Astrocyte (in vitro differentiated cells and primary cell): ENCODE measurements around the gene NR2C2. TPM values are rescaled to one million over a fixed set of nuclear protein-coding genes. Genes with fewer than 3 reads are reported as not detected.

Experiments used
- DNase-seq: peaks from one replicate; pipeline ENCODE4 v3.0.0-alpha.2; 2010; ENCODE audit warnings: low read depth
- FAIRE-seq: peaks from 2 replicates; lab custom pipeline; 2011; peaks lifted over from hg19 to GRCh38; lab: Jason Lieb, UNC
- H2AFZ ChIP-seq: 2 replicates; pipeline ENCODE4 v1.6.0; 2012; ENCODE audit warnings: low read depth, low read length, inconsistent platforms
- H3K27ac ChIP-seq: 2 replicates; pipeline ENCODE4 v1.5.1; 2011; ENCODE audit warnings: low read depth, low read length, inconsistent platforms
- H3K27me3 ChIP-seq: 2 replicates; pipeline ENCODE4 v1.6.0; 2011; ENCODE audit warnings: low read length, inconsistent platforms; ENCODE audit not compliant: insufficient read depth
- H3K36me3 ChIP-seq: 2 replicates; pipeline ENCODE4 v1.5.1; 2011; ENCODE audit warnings: low read length, inconsistent platforms; ENCODE audit not compliant: insufficient read depth
- H3K4me1 ChIP-seq: 2 replicates; pipeline ENCODE4 v1.5.1; 2011; ENCODE audit warnings: low read length, inconsistent platforms; ENCODE audit not compliant: insufficient read depth
- H3K4me2 ChIP-seq: 2 replicates; pipeline ENCODE4 v1.6.0; 2012; ENCODE audit warnings: low read length, inconsistent platforms
- H3K4me3 ChIP-seq: 2 replicates; pipeline ENCODE4 v1.5.1; 2011; ENCODE audit warnings: low read depth, mild to moderate bottlenecking, low read length, inconsistent platforms; ENCODE audit not compliant: insufficient read depth
- H3K79me2 ChIP-seq: 2 replicates; pipeline ENCODE4 v1.6.0; 2012; ENCODE audit warnings: mild to moderate bottlenecking, low read length, inconsistent platforms; ENCODE audit not compliant: insufficient read depth
- H3K9ac ChIP-seq: 2 replicates; pipeline ENCODE4 v1.6.0; 2012; ENCODE audit warnings: mild to moderate bottlenecking, low read length, inconsistent platforms
- H3K9me3 ChIP-seq: 2 replicates; pipeline ENCODE4 v1.5.1; 2012; ENCODE audit warnings: low read depth, mild to moderate bottlenecking, low read length, inconsistent platforms; ENCODE audit not compliant: insufficient read depth
- H4K20me1 ChIP-seq: 2 replicates; pipeline ENCODE4 v1.6.0; 2012; ENCODE audit warnings: low read length, inconsistent platforms; ENCODE audit not compliant: insufficient read depth
- H3K27ac Mint-ChIP-seq: one replicate; pipeline ENCODE4 v1.8.0; 2021; ENCODE audit warnings: mild to moderate bottlenecking, mixed read lengths; ENCODE audit not compliant: unreplicated experiment
- H3K27me3 Mint-ChIP-seq: one replicate; pipeline ENCODE4 v1.8.0; 2021; ENCODE audit warnings: low read depth, mixed read lengths; ENCODE audit not compliant: unreplicated experiment
- H3K36me3 Mint-ChIP-seq: one replicate; pipeline ENCODE4 v1.8.0; 2021; ENCODE audit warnings: low read depth, mixed read lengths; ENCODE audit not compliant: unreplicated experiment
- H3K4me1 Mint-ChIP-seq: one replicate; pipeline ENCODE4 v1.8.0; 2021; ENCODE audit warnings: low read depth, mixed read lengths; ENCODE audit not compliant: unreplicated experiment
- H3K4me3 Mint-ChIP-seq: one replicate; pipeline ENCODE4 v1.8.0; 2021; ENCODE audit warnings: mild to moderate bottlenecking, moderate library complexity, mixed read lengths; ENCODE audit not compliant: unreplicated experiment
- H3K9me3 Mint-ChIP-seq: one replicate; pipeline ENCODE4 v1.8.0; 2021; ENCODE audit warnings: mild to moderate bottlenecking, mixed read lengths; ENCODE audit not compliant: unreplicated experiment
- EZH2 ChIP-seq: IDR thresholded peaks from 2 replicates; pipeline ENCODE4 v1.6.1; 2012; ENCODE audit warnings: mild to moderate bottlenecking, low read length, inconsistent platforms; ENCODE audit not compliant: insufficient read depth
- total RNA-seq: library from RNA; stranded (reverse); gene quantifications from 2 replicates; pipeline ENCODE4 v1.2.1, GENCODE V29; 2021
- TF ChIP-seq, protein P1 (sequence below): IDR thresholded peaks from 2 replicates; pipeline ENCODE4 v1.5.1; 2011; ENCODE audit warnings: low read depth, mild to moderate bottlenecking, inconsistent platforms, low read length, moderate library complexity; ENCODE audit not compliant: insufficient read depth

Gene NR2C2
- total RNA-seq, 1 donor from 2014 or later = 36.3 TPM

DNA sequence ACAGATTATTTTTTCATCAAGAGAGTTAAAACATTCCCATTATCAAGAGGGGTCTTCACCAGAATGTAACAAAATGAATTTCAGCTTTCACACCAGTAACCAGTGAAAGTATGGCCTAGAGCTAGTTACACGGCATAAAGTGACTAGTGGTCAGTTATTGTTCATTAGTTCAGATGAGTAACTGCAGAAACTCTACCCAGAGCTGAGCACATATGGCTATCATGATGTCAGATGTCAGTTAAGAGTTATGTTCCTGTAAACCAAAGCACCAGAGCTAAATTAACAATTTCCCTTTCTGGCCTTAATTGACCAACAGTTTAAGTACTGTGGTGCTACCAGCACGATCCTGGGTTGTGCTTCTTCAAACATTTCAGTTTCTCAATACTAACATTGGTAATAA lies 124.3 kb downstream of the NR2C2 start:
- Histone ChIP-seq H3K4me1 (no peaks in the 10 kb centered on the region), H3K27ac (no peak overlapping the region), H2AFZ (no peak overlapping the region), H3K36me3 (peaks cover 23% of the 10 kb centered on the region), H3K9me3 (no peaks in the 10 kb centered on the region), H3K27me3 (no peaks in the 10 kb centered on the region), H3K4me2 (no peak overlapping the region), H3K4me3 (no peak overlapping the region), H4K20me1 (peaks cover 3% of the 10 kb centered on the region), H3K9ac (no peak overlapping the region), H3K79me2 (no peaks in the 10 kb centered on the region)
- no peak overlapping the region for H3K27ac Mint-ChIP-seq
- H3K4me3 Mint-ChIP-seq = no peak overlapping the region
- H3K9me3 Mint-ChIP-seq = no peaks in the 10 kb centered on the region
- DNase-seq = no peak
- FAIRE-seq = no peak
- TF ChIP-seq, protein P1, sequence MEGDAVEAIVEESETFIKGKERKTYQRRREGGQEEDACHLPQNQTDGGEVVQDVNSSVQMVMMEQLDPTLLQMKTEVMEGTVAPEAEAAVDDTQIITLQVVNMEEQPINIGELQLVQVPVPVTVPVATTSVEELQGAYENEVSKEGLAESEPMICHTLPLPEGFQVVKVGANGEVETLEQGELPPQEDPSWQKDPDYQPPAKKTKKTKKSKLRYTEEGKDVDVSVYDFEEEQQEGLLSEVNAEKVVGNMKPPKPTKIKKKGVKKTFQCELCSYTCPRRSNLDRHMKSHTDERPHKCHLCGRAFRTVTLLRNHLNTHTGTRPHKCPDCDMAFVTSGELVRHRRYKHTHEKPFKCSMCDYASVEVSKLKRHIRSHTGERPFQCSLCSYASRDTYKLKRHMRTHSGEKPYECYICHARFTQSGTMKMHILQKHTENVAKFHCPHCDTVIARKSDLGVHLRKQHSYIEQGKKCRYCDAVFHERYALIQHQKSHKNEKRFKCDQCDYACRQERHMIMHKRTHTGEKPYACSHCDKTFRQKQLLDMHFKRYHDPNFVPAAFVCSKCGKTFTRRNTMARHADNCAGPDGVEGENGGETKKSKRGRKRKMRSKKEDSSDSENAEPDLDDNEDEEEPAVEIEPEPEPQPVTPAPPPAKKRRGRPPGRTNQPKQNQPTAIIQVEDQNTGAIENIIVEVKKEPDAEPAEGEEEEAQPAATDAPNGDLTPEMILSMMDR = no peak
- TF ChIP-seq EZH2 = no peak
- H3K4me1 Mint-ChIP-seq = no peaks in the 10 kb centered on the region
- H3K27me3 Mint-ChIP-seq = no peaks in the 10 kb centered on the region
- peaks cover 7% of the 10 kb centered on the region for H3K36me3 Mint-ChIP-seq

DNA sequence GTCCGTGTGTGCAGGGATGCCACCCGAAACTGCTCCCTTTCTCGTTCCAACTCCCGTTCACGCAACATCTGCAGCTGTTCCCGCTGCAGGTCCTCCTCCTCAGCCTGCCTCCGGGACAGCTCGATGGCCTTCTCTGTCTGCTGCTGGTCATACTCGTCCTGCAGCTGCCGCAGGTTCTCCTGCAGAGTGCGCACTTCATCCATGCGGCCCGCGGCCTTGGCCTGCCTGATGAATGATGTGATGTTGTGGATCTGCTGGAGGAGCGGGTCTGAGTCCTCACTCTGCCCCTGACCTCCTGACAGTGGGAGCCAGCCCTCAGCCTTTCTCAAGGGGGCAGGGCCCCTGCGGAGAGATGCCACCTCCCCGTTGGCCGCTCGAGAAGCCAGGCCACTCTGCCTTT lies 127.1 kb downstream of the NR2C2 start:
- FAIRE-seq = no peak
- H3K79me2 ChIP-seq = no peaks in the 10 kb centered on the region
- H3K27me3 Mint-ChIP-seq = no peaks in the 10 kb centered on the region
- H3K27ac Mint-ChIP-seq = no peak overlapping the region
- peaks cover 9% of the 10 kb centered on the region for H3K36me3 Mint-ChIP-seq
- DNase-seq = no peak
- H3K4me2 ChIP-seq = no peak overlapping the region
- TF ChIP-seq, protein P1 = no peak
- no peak for TF ChIP-seq EZH2
- no peaks in the 10 kb centered on the region for H3K9me3 Mint-ChIP-seq
- no peak overlapping the region for H3K4me3 Mint-ChIP-seq
- peaks cover 10% of the 10 kb centered on the region for H4K20me1 ChIP-seq
- H3K4me1 Mint-ChIP-seq = no peaks in the 10 kb centered on the region
- no peak overlapping the region for H2AFZ ChIP-seq
- H3K27ac ChIP-seq = no peak overlapping the region
- H3K27me3 ChIP-seq = no peaks in the 10 kb centered on the region
- H3K9me3 ChIP-seq = no peaks in the 10 kb centered on the region
- H3K36me3 ChIP-seq = peaks cover 45% of the 10 kb centered on the region
- H3K9ac ChIP-seq = no peak overlapping the region
- no peaks in the 10 kb centered on the region for H3K4me1 ChIP-seq
- no peak overlapping the region for H3K4me3 ChIP-seq

DNA sequence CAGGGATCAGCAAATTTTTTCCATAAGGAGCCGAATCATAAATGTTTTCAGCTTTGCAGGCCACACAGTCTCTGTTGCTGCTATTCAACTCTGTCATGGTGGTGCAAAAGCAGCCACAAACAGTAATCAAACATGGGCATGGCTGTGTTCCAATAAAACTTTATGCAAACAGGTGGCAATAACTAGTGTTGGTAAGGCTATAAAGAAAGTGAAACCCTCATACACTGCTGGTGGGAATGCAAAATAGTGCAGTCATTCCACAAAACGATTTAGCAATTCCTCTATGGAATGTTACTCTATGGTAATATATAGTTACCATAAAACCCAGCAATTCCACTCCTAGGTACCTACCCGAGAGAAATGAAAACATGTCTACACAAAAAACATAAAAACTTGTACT lies 131.7 kb downstream of the NR2C2 start:
- no peaks in the 10 kb centered on the region for H3K4me1 ChIP-seq
- H2AFZ ChIP-seq = no peak overlapping the region
- H3K36me3 ChIP-seq = peaks cover 59% of the 10 kb centered on the region
- Mint-ChIP-seq H3K27ac (no peak overlapping the region), H3K4me3 (no peak overlapping the region), H3K9me3 (peaks cover 3% of the 10 kb centered on the region), H3K4me1 (no peaks in the 10 kb centered on the region), H3K36me3 (peaks cover 28% of the 10 kb centered on the region), H3K27me3 (no peaks in the 10 kb centered on the region)
- H3K9ac ChIP-seq = no peak overlapping the region
- DNase-seq (no peak), FAIRE-seq (no peak)
- H3K4me3 ChIP-seq = no peak overlapping the region
- TF ChIP-seq EZH2 = no peak
- TF ChIP-seq, protein P1 = no peak
- no peaks in the 10 kb centered on the region for H3K79me2 ChIP-seq
- H3K4me2 ChIP-seq = no peak overlapping the region
- no peaks in the 10 kb centered on the region for H3K9me3 ChIP-seq
- no peak overlapping the region for H3K27ac ChIP-seq
- H3K27me3 ChIP-seq = no peaks in the 10 kb centered on the region
- peaks cover 7% of the 10 kb centered on the region for H4K20me1 ChIP-seq
